Measurements from ENCODE around the gene GPD1L. TPM values are rescaled to one million over a fixed set of nuclear protein-coding genes. Genes with fewer than 3 reads are reported as not detected.

The GPD1L gene
- total and polyA plus RNA-seq, 7 donors: 28.2 to 135 (median 101) TPM

DNA sequence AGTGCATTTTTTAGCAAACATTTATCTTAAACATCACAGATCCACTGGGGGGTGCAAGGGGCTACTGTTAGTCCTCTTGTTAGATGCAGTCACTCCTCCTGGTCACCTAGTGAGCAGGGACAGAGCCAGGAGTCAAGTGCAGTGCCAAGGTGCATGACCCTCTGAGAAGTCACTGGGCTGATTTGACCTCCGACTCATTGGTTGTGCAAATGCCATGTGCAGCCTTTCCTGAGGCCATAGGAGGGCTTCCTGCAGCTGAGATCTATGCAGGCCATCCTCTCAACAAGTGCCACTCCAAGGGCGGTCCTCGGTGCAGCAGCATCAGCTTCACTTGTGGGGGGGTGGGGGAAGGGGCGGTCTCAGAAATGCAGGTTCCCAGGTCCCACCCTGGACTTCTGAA is 60.2 kb downstream of the GPD1L start:
- Histone ChIP-seq H3K27me3 (ENCODE audit: insufficient read depth in 3 of 3, low read length in 2 of 3) (no peaks in the 10 kb centered on the region), H3K27ac (no peak overlapping the region), H3K36me3 (ENCODE audit: insufficient read depth in 1 of 2, low read depth in 1 of 2) (peaks cover 4 to 66% of the 10 kb centered on the region in 2 donors), H3K9me3 (no peaks in the 10 kb centered on the region), H3K4me3 (no peak overlapping the region), H3K4me1 (no peaks in the 10 kb centered on the region)
- WGBS, 3 donors: 89 to 95% (median 92%) methylated on average over 4 of the region's 4 CpGs
- TF ChIP-seq, protein P1, sequence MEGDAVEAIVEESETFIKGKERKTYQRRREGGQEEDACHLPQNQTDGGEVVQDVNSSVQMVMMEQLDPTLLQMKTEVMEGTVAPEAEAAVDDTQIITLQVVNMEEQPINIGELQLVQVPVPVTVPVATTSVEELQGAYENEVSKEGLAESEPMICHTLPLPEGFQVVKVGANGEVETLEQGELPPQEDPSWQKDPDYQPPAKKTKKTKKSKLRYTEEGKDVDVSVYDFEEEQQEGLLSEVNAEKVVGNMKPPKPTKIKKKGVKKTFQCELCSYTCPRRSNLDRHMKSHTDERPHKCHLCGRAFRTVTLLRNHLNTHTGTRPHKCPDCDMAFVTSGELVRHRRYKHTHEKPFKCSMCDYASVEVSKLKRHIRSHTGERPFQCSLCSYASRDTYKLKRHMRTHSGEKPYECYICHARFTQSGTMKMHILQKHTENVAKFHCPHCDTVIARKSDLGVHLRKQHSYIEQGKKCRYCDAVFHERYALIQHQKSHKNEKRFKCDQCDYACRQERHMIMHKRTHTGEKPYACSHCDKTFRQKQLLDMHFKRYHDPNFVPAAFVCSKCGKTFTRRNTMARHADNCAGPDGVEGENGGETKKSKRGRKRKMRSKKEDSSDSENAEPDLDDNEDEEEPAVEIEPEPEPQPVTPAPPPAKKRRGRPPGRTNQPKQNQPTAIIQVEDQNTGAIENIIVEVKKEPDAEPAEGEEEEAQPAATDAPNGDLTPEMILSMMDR (IDR thresholded peaks at IDR 0.05): no peak
- ATAC-seq: no peak
- intact Hi-C loops (cut with DNase I): no loop called here
- no peak for DNase-seq

DNA sequence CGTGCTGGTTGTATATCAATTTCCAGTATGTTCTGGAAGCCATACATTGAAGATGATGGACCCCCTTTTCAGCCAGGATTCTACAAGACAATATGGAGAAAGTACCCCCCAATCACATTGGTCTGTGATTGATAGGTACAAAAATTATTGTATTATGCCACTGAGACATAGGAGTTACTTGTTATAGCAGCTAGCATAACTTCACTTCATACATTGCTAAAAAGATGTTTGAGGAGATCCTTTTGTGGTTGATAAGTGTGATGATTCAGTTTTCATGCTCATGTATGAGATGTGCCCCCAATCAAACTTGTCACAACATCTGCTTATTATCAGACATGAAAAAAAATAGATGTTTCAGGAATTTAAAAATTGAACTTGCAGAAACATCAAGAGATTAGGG is 66.0 kb downstream of the GPD1L start:
- WGBS, 3 donors: 96 to 100% (median 97%) methylated on average over 1 of the region's 1 CpG
- no peak for ATAC-seq
- DNase-seq: no peak
- Histone ChIP-seq H3K27ac (no peak overlapping the region), H3K9me3 (no peaks in the 10 kb centered on the region), H3K27me3 (ENCODE audit: insufficient read depth in 3 of 3, low read length in 2 of 3) (no peaks in the 10 kb centered on the region), H3K36me3 (ENCODE audit: insufficient read depth in 1 of 2, low read depth in 1 of 2) (peaks cover 0 to 28% of the 10 kb centered on the region in 2 donors), H3K4me1 (no peaks in the 10 kb centered on the region), H3K4me3 (no peak overlapping the region)
- intact Hi-C loops (cut with DNase I): loop anchor here in 1 of 2 donors (10.0 kb wide), 1 partner anchor 172 kb away; no protein-coding TSS in a partner anchor
- TF ChIP-seq, protein P1 (IDR thresholded peaks at IDR 0.05): no peak

DNA sequence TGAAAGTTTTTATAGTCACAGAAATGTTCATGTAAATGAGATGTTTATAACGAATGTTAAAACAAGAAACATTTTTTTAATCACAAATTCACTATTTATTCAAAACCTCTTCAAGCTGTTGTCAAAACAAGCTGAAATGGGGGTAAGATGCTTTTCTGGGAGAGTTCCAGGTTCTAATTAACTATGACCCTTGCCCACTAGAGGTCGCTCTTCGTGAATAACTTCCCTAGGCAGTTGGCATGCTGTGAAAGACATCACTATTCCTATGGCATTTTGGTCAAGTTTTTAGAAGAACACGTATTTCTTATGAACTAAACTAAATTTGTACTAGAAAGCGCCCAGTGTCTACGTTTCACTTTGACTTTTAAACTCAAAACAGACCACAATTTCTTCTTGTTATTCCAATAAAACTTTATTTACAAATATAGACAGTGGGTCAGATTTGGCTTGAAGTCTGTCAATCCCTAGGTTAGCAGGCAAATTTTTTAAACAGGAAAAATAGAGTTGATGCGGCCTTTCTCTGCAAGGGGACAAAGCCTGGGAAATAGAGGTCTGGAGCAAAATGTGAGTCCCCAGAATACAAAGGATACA is 69.3 kb downstream of the GPD1L start:
- intact Hi-C loops (cut with DNase I): loop anchor here (2.0 to 10.0 kb wide), 2 partner anchors 165 to 169 kb away; no protein-coding TSS in a partner anchor
- Histone ChIP-seq H3K27me3 (ENCODE audit: insufficient read depth in 3 of 3, low read length in 2 of 3) (no peaks in the 10 kb centered on the region), H3K4me3 (no peak overlapping the region), H3K9me3 (no peaks in the 10 kb centered on the region), H3K36me3 (ENCODE audit: insufficient read depth in 1 of 2, low read depth in 1 of 2) (peaks cover 0 to 9% of the 10 kb centered on the region in 2 donors), H3K4me1 (no peaks in the 10 kb centered on the region), H3K27ac (no peak overlapping the region)
- TF ChIP-seq, protein P1 (IDR thresholded peaks at IDR 0.05): peak; percentile 48
- WGBS, 3 donors: 34 to 41% (median 37%) methylated on average over 7 of the region's 7 CpGs
- DNase-seq (no peak), ATAC-seq (no peak)

DNA sequence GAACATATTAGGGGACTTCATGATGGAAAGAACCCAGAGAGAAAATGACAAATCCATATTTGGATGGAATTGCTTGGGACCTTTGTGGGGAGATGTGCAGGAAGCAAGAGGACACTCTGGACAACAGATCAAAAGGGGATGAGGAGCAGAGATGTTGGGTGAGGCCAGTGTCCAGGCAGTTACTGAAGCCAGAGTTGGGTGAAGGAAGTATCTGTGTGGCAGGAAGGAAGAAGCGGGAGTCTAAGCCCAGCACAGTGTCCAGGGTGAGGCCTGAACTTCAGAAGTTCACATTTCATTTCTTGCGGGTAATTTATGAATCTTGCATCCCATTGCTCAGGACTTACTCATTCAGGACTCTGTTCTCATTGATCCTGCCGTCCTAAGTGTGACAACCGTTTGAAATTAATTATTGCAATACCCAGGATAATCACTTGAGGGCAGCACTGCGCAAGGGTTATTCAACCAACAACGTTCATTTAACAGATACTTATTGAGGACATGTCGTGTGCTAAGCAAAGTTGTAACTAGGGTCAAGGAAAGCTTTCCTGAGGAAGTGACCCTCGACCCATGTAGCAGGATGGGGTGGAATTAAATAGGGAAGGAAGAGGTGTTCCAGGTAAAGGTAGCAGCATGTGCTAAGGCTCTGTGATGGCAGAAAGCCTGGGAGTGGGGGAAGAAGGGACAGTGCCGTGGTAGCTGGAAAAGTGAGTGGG is 70.7 kb downstream of the GPD1L start:
- TF ChIP-seq, protein P1 (IDR thresholded peaks at IDR 0.05): peak; percentile 49
- Histone ChIP-seq H3K27me3 (ENCODE audit: insufficient read depth in 3 of 3, low read length in 2 of 3) (no peaks in the 10 kb centered on the region), H3K4me1 (no peaks in the 10 kb centered on the region), H3K4me3 (no peak overlapping the region), H3K27ac (no peak overlapping the region), H3K36me3 (ENCODE audit: insufficient read depth in 1 of 2, low read depth in 1 of 2) (peaks cover 0 to 3% of the 10 kb centered on the region in 2 donors), H3K9me3 (no peaks in the 10 kb centered on the region)
- peak in 3 of 4 donors; percentile 57 to 73 (median 61) for ATAC-seq
- no peak for DNase-seq
- 16 to 23% (median 20%) methylated on average over 9 of the region's 9 CpGs for WGBS, 3 donors
- intact Hi-C loops (cut with DNase I): loop anchor here (2.0 to 10.0 kb wide), 2 partner anchors 164 to 168 kb away; no protein-coding TSS in a partner anchor
